M059J (cell line): Measurements from ENCODE around the gene STK32C. TPM values are rescaled to one million over a fixed set of nuclear protein-coding genes. Genes with fewer than 3 reads are reported as not detected.

ENCODE experiments used
- DNase-seq: peaks from one replicate; pipeline ENCODE4 v3.0.0-alpha.2; 2012; ENCODE audit warnings: low read depth
- total RNA-seq: library from RNA; depleted of rRNA; stranded (reverse); fragments of >200 nt; shearing (Covaris generic); gene quantifications from 2 replicates; pipeline ENCODE4 v1.2.3, GENCODE V29; 2014; rRNA removed

STK32C gene
- total RNA-seq = 0.71 and 3.6 TPM in 2 replicates

DNA sequence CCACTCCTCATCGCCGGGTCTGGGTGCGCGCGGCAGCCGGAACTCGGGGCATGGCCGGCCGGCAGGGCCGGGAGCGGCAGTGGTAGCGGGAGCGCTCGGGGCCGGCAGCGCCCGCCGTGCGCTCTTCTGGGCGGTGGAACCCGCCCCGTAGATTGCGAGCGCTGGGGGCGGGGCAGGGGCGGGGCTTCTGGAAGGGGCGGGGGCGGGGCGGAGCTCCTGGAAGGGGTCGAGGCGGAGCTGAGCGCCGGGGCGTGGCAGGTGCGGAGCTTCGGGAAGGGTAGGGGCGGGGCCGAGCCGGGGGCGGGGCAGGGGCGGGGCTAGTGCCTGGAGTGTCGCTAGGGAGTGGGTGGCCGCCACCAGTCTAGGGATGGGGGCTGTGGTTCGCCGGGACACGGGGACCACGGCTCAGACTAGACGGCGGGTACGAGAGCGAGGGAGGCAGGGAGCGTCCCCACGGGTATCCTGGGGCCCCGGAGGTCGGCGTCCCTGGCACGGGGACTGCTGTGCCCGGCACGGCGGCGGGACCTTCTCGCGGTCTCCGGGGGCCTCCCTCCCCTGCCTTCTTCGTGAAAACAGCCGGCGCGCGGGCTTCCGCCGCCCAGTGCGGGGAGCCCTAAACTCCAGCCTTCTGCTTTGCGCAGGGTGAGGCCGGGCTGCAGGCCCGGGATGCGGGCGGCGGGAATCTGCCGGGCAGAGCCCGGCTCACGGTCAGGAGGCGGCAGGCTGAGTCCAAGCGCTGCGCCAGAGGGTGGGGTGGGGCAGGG, at the start of gene STK32C:
TSS of gene STK32C (minus strand) at position 128 of the 764 bp plus-strand sequence. CDS start at position 11, 117 bp downstream.
- DNase-seq = peak; percentile 71

DNA sequence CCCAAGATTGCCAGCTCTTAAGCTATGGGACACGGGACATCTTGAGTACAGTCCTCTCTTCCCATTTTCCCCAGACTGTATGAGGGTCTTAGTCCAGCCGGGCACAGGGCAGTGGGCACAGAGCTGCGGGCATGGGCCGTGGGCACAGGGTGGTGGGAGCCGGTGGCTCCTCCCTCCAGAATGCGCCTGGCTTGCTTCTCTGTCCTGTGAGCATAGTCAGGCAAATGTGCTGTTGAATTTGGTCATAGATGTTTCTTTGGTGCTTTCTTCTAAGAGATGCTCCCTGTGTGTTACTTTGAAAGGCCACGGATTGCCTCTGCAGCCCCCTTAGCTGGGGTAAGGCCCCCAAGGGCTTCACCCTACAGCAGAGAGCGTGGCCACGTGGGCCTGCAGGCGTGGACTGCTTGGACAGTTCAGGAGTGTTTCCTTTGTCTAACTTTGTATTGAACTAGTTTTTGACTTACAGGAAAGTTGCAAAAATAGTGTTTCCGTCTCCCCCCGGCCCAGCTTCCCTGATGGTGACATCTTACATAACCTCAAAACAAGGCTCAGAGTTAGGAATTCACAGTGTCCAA, 49.0 kb upstream of the STK32C start:
- DNase-seq = no peak

DNA sequence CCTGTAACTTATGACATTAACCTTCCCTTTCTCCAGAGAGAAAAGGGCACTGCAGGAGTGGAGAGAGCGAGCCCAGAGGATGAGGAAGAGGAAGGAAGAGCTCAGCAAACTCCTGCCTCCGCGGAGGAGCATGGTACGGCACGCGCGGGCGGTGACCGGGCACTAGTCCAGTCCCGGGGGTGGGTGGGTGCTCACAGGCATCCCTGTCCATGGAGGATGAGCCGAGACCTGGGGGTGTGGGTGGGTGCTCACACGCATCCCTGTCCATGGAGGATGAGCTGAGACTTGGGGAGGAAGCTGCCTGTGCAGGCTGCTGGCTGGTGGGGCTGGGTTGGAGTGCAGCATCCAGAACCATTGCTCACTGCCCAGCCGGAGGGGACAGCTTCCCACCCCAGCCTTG, 48.0 kb upstream of the STK32C start:
- DNase-seq = no peak

DNA sequence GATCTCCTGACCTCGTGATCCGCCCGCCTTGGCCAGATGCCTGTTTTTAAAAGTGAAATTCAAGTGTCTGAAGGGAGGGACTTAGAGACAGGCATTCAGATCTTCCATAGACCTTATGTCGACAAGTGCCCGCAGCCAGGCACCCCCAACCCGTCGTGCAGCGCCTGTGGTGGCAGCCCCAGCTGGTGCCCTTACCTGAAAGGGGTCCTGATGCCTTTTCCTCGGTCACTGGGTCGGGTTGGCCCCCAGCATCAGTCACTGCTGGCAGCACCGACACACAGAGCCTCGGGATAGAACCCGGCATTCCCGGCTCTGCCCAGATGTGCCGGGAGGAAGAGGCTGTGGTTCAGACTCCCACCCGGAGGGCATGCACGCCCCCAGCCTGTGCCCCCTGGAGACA, 47.5 kb upstream of the STK32C start:
- DNase-seq = no peak

DNA sequence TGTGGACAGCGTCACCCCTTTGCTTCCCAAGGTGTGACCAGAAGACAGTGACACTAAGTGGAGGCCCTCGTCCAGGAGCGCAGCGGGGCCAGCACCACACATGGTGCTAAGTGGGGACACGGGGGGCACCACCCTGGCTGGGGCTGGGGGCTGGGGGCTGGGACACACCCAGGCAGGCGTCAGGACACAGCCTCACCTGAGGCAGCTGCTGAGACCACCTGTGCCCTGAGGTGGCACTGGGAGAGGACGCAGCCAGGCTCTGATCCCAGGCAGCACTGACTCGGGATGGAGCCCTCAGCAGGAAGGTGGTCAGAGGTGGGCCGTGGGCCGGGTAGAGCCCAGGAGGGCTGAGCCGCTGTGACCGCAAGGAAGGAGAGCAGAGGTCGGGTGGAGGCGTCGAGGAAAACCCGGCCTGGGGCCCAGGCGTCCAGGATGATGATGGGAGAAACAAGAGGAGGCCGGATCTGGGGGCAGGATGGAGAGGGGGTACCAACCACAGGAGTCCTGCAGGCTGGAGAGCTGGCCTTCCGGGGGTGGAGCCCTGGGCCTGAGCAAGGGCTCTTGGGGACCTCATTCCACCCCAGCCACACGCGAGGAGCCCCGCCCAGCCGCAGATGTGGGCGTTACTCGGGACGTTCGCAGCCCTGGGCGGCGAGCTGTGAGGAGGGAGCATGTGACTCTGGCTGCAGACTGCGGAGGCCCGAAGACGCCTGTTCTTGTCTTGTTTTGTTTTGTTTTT, 46.8 kb upstream of the STK32C start:
- DNase-seq = no peak

DNA sequence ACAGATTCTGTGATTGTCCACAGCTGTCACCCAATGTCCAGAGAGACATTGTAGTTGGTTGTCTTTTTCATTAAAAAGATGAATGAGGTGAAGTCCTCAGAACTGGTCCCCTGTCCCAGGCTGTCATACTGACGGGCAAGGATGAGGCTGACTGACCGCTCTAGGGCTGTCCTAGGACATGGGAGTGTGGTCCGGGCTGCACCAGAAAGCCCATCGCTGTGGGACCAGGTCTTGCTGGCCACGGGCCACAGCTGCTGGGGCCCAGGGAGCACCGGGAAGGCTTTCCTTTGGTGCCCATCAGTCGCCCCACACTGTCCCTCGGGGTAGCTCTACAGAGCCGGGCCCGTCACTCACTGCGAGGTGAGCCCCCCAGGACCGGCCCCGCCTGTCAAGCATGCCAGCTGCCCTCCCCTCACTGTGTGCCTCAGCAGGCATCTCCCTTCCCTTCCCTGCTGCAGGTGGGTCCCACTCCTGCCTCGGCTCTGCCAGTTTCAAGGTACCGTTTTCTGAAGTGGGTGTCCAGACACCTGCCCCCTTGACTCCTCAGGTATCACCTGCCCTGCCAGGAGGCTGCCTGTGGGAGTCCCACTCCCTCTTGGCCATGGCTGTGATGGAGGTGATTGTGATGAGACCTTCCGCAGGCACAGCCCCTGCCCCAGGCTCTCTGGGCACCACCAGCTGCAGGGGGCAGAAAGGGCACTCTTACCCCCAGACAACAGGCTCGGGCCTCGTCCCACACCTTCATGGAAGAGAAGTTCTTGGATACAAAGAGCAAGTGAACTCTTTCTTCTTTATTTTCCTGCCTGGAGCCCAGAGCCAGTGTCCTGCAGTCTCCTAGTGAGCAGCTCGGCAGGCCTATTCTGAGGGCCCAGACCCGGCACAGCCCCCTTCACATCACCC, 46.0 kb upstream of the STK32C start:
- no peak for DNase-seq

DNA sequence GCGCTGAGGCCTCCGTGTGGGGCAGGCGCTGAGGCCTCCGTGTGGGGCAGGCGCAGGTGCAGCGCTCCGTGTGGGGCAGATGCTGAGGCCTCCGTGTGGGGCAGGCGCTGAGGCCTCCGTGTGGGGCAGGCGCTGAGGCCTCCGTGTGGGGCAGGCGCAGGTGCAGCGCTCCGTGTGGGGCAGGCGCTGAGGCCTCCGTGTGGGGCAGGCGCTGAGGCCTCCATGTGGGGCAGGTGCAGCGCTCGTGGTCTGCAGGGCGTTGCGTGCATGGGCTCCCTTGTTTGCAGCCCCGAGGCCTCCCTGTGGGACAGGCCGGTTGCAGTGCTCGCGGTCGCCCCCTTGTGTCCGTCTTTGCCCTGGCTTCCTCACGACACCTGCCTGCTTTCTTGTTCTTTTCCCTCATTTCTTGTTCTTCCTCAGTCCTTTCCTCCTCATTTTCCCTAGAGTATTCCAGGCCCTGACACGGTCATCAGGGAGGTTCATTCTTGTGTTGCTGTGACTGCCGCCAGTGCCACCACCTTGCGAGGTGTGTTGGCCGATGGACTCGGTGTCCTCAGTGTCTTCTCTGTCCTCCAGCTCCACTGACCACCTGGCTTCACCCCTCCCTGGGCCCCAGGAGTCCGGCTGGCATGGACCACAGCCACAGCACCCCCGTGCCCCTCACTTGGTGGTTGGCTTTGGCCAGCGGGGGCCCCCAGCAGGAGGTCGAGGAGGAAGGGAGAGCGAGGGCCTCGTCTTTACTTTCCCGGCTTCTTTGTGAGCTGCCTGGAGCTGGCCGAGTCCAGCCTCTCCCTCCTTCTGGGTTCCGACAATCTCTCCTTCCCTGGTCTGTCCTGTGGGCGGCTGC, 44.9 kb upstream of the STK32C start:
- DNase-seq = peak; percentile 9

DNA sequence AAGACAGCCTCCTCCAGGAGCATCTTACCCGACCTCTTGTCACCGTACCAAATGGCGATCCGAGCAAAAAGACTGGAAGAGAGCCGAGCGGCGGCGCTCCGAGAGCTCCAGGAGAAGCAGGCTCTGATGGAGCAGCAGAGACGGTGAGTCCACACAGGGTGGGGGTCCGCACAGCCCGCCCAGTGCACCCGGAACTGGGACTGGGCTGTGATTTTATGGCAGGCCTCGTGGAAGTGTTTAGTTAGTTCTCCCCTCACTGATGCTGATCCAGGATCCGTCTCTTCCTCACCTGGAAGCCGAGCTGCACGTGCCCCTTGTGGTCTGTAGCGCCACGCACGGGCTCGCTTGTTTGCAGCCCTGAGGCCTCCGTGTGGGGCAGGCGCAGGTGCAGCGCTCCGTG, 43.9 kb upstream of the STK32C start:
- DNase-seq = no peak

DNA sequence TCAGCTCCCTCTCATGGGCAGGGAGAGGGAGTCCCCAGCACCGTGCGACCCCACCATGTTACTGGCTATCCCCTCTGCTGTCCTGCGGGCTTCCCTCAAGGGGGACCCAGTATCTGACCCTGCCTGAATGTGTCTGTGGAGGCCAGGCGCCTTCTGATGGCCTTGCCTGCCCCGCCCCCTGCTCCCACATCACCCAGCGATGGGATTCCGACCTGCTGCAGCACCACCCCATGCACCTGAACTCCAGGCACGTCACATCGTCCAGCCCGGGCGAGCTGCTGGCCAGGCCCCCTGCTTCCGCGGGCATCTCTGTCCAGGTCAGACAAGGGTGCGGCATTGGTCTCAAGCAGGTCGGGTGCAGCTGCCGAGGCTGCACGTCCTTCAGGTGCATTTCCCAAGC, 43.2 kb upstream of the STK32C start:
- no peak for DNase-seq

DNA sequence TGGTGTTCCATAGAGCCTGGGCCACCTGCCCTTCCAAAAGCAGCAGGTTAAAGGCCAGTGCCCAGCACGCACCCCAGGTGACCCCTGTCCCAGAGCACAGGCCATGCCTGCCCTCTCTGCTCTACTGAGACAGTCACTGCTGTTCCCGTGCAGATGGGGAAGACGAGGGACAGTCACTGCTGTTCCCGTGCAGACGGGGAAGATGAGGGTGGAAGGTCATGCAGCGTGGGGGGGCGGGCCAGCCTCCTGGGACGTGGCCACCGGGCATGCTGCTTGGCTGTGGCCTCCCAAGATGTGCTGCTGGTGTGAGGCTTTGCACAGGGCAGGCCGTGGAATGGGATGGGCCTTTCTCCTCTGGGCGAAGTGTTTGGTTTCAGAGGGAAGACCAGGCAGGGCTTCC, 42.6 kb upstream of the STK32C start:
- DNase-seq = no peak

DNA sequence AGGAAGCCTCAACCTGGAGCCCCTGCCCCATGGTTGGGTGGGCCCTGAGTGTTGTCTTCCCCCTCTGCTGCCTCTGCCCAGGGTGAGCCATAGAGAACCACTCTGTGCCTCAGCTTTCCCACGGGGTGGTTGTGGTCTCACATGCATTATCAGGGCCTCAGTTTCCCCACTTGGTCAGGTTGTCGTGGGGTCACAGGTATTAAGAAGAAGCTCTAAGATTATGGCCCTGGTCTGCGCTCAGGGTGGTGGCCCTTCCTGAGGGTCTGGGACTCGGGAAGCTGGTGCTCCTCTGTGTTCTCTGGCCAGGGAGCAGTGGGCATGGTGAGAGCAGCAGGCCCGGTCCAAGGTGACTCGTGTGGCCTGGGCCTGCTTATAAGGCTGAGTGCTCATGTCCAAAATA, 42.0 kb upstream of the STK32C start:
- DNase-seq = no peak

DNA sequence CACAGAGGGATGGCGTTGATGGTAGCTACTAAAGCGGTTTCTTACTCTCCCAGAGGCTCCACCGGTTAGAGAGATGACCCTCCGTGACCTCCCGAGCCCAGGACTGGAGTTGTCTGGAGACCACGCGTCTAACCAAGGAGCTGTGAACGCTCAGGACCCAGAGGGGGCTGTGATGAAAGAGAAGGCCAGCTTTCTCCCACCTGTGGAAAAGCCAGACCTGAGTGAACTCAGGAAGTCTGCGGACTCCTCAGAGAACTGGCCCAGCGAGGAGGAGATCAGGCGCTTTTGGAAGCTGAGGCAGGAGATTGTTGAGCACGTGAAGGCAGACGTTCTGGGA, 40.1 kb upstream of the STK32C start:
- no peak for DNase-seq

DNA sequence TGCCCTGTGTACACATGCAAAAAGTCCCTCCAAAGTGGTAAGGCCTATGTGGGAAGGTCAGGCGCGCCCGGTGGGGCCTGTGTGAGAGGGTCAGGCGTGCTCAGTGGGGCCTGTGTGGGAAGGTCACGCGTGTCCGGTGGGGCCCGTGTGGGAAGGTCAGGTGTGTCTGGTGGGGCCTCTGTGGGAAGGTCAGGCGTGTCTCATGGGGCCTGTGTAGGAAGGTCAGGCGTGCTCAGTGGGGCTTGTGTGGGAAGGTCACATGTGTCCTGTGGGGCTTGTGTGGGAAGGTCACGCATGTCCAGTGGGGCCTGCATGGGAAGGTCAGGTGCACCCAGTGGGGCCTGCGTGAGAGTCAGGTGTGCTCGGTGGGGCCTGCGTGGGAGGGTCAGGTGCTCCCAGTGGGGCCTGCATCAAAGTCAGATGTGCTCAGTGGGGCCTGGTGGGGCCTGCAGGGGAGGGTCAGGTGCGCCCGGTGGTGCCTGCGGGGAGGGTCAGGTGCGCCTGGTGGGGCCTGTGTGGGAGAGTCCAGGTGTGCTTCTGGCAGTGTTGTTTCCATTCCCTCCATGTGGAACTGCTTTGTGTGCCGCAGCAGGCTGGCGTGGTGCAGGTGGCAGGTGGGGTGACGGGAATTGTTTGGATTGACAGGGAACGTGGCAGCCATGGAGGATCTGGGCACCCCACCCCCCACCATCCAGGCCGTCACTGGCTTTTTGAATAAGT, 39.6 kb upstream of the STK32C start:
- DNase-seq = no peak

DNA sequence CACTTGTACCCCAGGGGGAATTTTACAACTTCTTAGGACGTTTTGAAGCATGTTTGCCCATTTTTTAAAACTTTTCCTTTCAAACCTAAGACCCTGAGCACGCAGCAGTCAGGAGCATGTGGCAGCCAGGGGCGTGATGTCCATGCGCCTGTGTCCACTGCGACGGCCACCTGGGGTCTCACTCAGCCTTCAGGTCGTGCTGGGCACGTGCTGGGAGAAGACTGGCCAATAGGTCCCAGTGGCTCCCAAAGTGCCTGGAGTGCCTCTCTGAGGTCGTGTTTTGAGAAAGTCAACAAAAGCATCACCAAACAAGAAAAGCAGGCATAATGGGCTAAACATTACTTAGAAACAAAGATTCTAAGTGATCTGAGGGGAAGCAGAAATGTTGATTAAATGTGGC, 39.1 kb upstream of the STK32C start:
- DNase-seq = no peak

DNA sequence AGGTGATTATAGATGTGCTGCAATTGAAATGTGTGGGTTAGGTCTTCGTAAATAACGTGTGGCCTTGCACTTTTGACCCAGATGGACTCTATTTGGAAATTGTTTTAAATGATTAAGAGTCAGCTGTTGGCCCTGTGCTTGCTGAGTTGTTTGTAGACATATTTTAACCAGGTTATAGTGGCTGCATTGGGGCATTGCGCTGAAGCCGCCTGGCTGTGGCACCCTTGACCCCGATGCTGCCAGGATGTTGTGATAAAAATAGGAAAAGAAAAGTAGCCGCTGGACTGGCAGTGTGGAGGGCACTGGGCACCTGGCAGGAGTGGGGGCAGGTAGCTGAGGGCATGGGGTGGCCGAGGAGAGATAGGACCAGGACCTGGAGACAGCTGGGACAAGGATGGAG, 37.6 kb upstream of the STK32C start:
- DNase-seq = no peak

DNA sequence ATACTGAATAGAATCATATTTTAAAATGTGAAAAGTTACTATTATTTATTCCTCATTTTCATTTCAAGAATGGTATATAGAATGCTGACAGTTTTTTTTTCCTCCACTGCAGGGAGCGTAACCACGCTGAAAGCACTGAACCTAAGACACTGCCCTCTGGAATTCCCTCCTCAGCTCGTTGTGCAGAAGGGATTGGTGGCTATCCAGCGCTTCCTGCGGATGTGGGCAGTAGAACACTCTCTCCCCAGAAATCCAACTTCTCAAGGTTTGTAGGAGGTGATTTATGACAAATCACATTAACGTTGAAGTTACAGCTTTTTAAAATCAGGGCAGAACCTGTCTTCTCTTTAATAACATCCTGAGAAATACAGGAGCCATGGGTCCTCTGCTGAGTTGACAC, 36.6 kb upstream of the STK32C start:
- no peak for DNase-seq

DNA sequence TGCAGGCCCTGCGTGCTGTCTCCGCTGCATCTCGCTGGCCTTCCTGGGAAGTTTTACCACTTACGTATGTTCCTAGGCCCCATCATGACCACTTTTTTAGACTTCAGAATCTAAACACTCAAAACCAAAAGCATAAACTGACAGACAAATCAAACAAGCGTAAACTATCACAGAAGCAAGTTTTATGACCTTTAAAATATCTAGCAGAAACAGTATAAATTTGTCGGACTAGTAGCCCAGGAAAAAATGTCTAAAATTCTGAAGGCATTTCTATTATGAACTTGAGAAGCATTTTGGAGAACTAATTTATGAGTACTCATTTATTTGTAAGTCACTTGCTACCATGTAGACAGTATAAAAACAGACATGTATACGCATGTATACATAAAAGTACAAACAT, 34.8 kb upstream of the STK32C start:
- no peak for DNase-seq

DNA sequence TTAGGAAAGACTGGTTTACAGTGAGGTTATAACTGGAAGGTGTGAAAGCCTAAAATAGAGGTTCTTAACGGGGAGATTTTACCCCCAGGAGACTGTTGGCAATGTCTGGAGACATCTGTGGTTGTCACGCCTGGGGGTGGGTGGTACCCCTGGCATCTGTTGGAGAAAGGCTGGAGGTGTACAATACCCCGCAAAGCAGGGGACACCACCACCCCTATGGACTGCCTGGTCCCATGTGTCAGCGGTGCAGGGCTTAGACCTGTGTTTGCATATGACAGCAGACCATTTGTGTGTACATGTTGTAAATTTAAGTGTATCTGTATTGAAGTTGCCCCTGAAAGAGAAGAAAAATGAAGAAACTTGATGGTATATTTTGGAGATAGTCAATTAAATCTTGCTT, 34.0 kb upstream of the STK32C start:
- no peak for DNase-seq

DNA sequence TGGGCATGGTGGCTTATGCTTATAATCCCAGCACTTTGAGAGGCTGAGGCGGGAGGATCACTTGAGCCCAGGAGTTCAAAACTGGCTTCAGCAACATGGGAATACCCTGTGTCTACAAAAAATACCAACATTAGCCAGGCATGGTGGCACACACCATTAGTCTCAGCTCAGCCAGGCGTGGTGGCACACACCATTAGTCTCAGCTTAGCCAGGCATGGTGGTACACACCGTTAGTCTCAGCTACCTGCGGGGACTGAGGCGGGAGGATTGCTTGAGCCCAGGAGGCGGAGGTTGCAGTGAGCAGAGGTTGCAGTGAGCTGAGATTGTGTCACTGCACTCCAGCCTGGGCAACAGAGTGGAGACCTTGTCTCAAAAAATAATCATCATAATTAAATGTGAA, 33.3 kb upstream of the STK32C start:
- DNase-seq = no peak

DNA sequence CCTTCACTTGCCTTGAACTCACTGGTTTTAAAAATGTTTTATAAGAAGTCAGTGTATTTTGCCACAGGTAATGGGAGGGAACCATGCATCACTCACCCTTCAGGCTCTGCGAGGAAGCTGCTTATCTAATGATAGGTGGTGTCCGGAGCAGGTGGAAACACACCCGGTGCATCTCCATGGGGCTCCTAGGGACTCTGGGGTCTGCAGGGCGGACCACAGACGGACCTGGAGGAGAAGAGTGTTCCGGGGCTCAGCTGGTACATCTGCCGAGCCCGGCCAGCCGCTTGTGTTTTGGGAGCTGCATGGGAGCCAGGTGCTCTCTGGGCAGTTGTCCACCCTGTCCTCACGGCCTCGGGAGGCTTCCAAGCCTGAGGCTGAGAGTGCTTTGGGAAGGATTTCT, 31.5 kb upstream of the STK32C start:
- no peak for DNase-seq

DNA sequence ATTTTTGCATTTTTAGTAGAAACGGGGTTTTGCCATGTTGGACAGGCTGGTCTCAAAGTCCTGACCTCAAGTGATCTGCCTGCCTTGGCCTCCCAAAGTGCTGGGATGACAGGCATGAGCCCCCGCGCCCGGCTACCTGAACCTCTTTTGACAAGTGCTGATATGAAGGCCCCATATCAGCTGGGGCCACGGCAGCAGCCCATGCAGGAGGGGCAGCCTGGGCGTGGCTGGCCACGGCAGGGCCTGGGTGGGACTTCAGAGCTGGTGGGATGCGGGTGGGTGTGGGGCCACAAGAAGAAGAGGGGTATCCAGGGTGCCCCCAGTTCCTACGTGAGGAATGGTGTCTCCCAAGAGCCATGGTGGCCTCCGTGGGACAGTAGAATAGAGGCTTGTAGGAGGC, 31.1 kb upstream of the STK32C start:
- no peak for DNase-seq
